Peyer's patch (tissue), 4 donors: ENCODE data around the gene LTBP1. TPM values are rescaled to one million over a fixed set of nuclear protein-coding genes. Genes with fewer than 3 reads are reported as not detected.

ENCODE experiments used
- DNase-seq, 3 donors: peaks; one replicate each; pipeline ENCODE4 v3.0.0-alpha.2; 2017 to 2019
- H3K27ac ChIP-seq, 4 donors: fragments of 200-600 bp; sonication (generic); one replicate each; pipeline ENCODE4 v1.5.1; 2016 to 2019
- H3K27me3 ChIP-seq, 2 donors: fragments of 200-600 bp; sonication (generic); one replicate each; pipeline ENCODE4 v1.5.1; 2019
- H3K36me3 ChIP-seq, 3 donors: fragments of 200-600 bp; sonication (generic); one replicate each; pipeline ENCODE4 v1.5.1; 2016 to 2019
- H3K4me1 ChIP-seq, 4 donors: fragments of 200-600 bp; sonication (generic); one replicate each; pipeline ENCODE4 v1.5.1; 2016 to 2019
- H3K4me3 ChIP-seq, 4 donors: fragments of 200-600 bp; sonication (generic); 1 replicate in 3 of 4; 2 replicates in 1 of 4; pipeline ENCODE4 v1.5.1; 2016 to 2019; ENCODE audit warnings: mild to moderate bottlenecking in 1 of 4
- H3K9me3 ChIP-seq, 4 donors: fragments of 200-600 bp; sonication (generic); one replicate each; pipeline ENCODE4 v1.5.1; 2016 to 2019; ENCODE audit warnings: mild to moderate bottlenecking in 1 of 4
- POLR2A ChIP-seq, 2 donors: fragments of 450-650 bp; IDR thresholded peaks; one replicate each; pipeline ENCODE4 v1.5.1; 2017; ENCODE audit warnings: antibody characterized with exemption in 2 of 2, mild to moderate bottlenecking in 2 of 2, moderate library complexity in 2 of 2
- total RNA-seq, 4 donors: library from RNA; depleted of rRNA; stranded (reverse); fragments of >200 nt; gene quantifications; one replicate each; pipeline ENCODE4 v1.1.0, GENCODE V29; 2016
- TF ChIP-seq, protein P1 (sequence below), 6 experiments: fragments of 450-650 bp in 4 of 6; fragments of 200-600 bp in 2 of 6; sonication (generic) in 1 of 6; IDR thresholded peaks; one replicate each; pipeline ENCODE4 v1.5.1; 2017 to 2019; ENCODE audit warnings: antibody characterized with exemption in 6 of 6, mild to moderate bottlenecking in 3 of 6, moderate library complexity in 1 of 6

LTBP1 gene
- total RNA-seq, 4 donors from 2014 or later: 8.6 to 23.1 (median 13.1) TPM

DNA sequence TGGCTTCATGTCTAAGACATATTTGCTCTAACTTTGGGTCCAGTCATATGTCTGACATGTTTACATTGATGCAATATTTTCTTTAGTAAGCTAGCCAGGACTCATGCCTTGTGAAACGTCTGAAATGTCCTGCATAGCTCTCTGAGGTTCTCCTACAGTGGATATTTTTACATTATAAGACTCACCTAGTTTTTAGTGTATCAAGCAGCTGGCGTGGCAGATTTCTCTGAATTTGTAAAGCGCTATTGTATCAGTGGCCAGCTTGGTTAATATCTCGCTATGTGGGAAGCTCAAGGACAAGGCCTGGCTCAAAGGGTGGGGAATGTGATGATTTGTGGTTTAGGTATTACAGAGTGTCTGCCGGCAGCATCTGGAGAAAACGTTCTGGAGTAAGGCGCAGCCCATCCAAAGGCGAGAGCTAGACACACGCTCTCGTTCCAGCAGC, 164.3 kb downstream of the LTBP1 start:
- no peak for TF ChIP-seq POLR2A (IDR thresholded peaks at IDR 0.05)
- TF ChIP-seq, protein P1, sequence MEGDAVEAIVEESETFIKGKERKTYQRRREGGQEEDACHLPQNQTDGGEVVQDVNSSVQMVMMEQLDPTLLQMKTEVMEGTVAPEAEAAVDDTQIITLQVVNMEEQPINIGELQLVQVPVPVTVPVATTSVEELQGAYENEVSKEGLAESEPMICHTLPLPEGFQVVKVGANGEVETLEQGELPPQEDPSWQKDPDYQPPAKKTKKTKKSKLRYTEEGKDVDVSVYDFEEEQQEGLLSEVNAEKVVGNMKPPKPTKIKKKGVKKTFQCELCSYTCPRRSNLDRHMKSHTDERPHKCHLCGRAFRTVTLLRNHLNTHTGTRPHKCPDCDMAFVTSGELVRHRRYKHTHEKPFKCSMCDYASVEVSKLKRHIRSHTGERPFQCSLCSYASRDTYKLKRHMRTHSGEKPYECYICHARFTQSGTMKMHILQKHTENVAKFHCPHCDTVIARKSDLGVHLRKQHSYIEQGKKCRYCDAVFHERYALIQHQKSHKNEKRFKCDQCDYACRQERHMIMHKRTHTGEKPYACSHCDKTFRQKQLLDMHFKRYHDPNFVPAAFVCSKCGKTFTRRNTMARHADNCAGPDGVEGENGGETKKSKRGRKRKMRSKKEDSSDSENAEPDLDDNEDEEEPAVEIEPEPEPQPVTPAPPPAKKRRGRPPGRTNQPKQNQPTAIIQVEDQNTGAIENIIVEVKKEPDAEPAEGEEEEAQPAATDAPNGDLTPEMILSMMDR (IDR thresholded peaks at IDR 0.05): no peak

GRCh38 chr2:33115196-33115595, 168.4 kb downstream of the LTBP1 start:
- Histone ChIP-seq H3K9me3 (no peaks in the 10 kb centered on the region), H3K36me3 (no peaks in the 10 kb centered on the region), H3K27ac (no peak overlapping the region), H3K4me1 (no peaks in the 10 kb centered on the region), H3K4me3 (no peak overlapping the region), H3K27me3 (no peaks in the 10 kb centered on the region)
- TF ChIP-seq, protein P1 (IDR thresholded peaks at IDR 0.05): no peak
- TF ChIP-seq POLR2A (IDR thresholded peaks at IDR 0.05): no peak
- no peak for DNase-seq

More for the DNA sequence above, 164.3 kb downstream of the LTBP1 start:
- H3K9me3 ChIP-seq: no peaks in the 10 kb centered on the region
- no peaks in the 10 kb centered on the region for H3K4me1 ChIP-seq
- H3K27me3 ChIP-seq: no peaks in the 10 kb centered on the region
- no peak for DNase-seq
- H3K36me3 ChIP-seq: no peaks in the 10 kb centered on the region
- H3K4me3 ChIP-seq: no peak overlapping the region
- H3K27ac ChIP-seq: no peak overlapping the region

GRCh38 chr2:33115728-33116127, 169.0 kb downstream of the LTBP1 start:
- H3K27me3 ChIP-seq: no peaks in the 10 kb centered on the region
- no peaks in the 10 kb centered on the region for H3K4me1 ChIP-seq
- TF ChIP-seq POLR2A (IDR thresholded peaks at IDR 0.05): no peak
- TF ChIP-seq, protein P1 (IDR thresholded peaks at IDR 0.05): no peak
- H3K36me3 ChIP-seq: no peaks in the 10 kb centered on the region
- H3K27ac ChIP-seq: no peak overlapping the region
- no peaks in the 10 kb centered on the region for H3K9me3 ChIP-seq
- no peak for DNase-seq
- no peak overlapping the region for H3K4me3 ChIP-seq

DNA sequence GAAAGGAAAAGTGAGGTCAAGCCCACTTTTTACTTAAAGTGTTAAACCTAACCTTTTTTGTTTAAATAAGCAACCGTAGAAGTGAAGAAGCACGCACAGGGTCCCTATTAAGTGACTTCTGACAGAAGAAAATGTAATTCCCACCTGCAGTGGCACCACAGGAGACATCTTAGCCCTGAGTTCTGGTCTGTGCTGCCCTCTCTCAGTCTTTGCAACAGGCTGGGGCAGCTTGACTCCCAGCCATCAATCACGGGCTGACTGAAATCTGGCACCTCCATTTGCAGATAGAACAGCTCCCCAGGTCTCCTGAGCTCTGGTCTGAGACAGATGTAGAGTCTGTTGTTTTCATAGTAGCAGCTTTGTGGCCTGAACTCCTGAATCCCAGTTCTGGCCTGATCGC, 170.0 kb downstream of the LTBP1 start:
- Histone ChIP-seq H3K27me3 (no peaks in the 10 kb centered on the region), H3K27ac (no peak overlapping the region), H3K9me3 (no peaks in the 10 kb centered on the region), H3K4me3 (no peak overlapping the region), H3K36me3 (no peaks in the 10 kb centered on the region), H3K4me1 (no peaks in the 10 kb centered on the region)
- TF ChIP-seq, protein P1 (IDR thresholded peaks at IDR 0.05): no peak
- no peak for TF ChIP-seq POLR2A (IDR thresholded peaks at IDR 0.05)
- no peak for DNase-seq

DNA sequence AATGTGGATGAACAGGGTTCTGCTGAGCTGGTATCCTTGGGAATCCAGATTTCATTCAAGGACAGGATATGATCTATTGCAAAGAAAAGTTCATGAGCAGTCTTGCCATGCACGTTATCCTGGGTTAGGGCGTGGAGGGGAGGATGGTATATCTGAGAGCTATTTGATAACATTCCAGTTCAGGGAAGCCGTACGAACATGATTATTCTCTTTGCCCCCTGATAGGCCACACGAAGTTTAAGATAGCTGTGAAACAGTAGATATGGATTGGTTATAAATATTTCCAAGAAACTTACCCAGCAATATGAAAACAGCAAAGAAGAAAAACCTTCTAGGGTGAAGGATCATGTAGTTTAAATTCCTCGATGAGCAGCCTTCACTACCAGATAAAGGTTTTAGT, 171.9 kb downstream of the LTBP1 start:
- no peak overlapping the region for H3K27ac ChIP-seq
- no peaks in the 10 kb centered on the region for H3K36me3 ChIP-seq
- no peaks in the 10 kb centered on the region for H3K27me3 ChIP-seq
- H3K4me3 ChIP-seq: no peak overlapping the region
- DNase-seq: no peak
- H3K9me3 ChIP-seq: no peaks in the 10 kb centered on the region
- no peaks in the 10 kb centered on the region for H3K4me1 ChIP-seq
- no peak for TF ChIP-seq POLR2A (IDR thresholded peaks at IDR 0.05)
- TF ChIP-seq, protein P1 (IDR thresholded peaks at IDR 0.05): no peak

GRCh38 chr2:33121416-33121815, 174.7 kb downstream of the LTBP1 start:
- no peak for TF ChIP-seq POLR2A (IDR thresholded peaks at IDR 0.05)
- TF ChIP-seq, protein P1 (IDR thresholded peaks at IDR 0.05): no peak
- no peaks in the 10 kb centered on the region for H3K27me3 ChIP-seq
- H3K4me3 ChIP-seq: no peak overlapping the region
- H3K9me3 ChIP-seq: no peaks in the 10 kb centered on the region
- H3K27ac ChIP-seq: no peak overlapping the region
- no peak for DNase-seq
- no peaks in the 10 kb centered on the region for H3K4me1 ChIP-seq
- no peaks in the 10 kb centered on the region for H3K36me3 ChIP-seq
